Caco-2 (cell line): ENCODE results near the gene ARHGAP25. TPM values are rescaled to one million over a fixed set of nuclear protein-coding genes. Genes with fewer than 3 reads are reported as not detected.

ENCODE experiments used
- BruUV-seq: library from RNA; stranded (reverse); fragments of 400-500 nt; replicated peaks from 2 replicates; lab custom pipeline; 2021; lab: Mats Ljungman, UMichigan
- CTCF ChIA-PET: fragments of 300-600 bp; sonication (Branson Sonifier 250); formaldehyde crosslinking; loops from one replicate; lab custom pipeline; 2022; ENCODE audit warnings: antibody characterized with exemption; lab: Charles Lee
- POLR2A ChIA-PET: fragments of 300-600 bp; sonication (Branson Sonifier 250); formaldehyde crosslinking; loops from one replicate; lab custom pipeline; 2022; ENCODE audit warnings: antibody characterized with exemption; lab: Charles Lee
- DNase-seq, 2 experiments: peaks; one replicate each; pipeline versions ENCODE4 v3.0.0 to v3.0.0-alpha.2; 2020 to 2022
- H3K27me3 ChIP-seq: replicated peaks from 2 replicates; pipeline ENCODE4 v1.6.0; 2011; ENCODE audit warnings: low read length; ENCODE audit not compliant: control insufficient read depth, insufficient read depth
- H3K36me3 ChIP-seq: 2 replicates; pipeline ENCODE4 v1.5.1; 2011; ENCODE audit warnings: low read length; ENCODE audit not compliant: control insufficient read depth, insufficient read depth
- H3K4me1 ChIP-seq: fragments of 250-450 bp; sonication (Bioruptor Pico); 2 replicates; pipeline ENCODE4 v1.5.1; 2020; ENCODE audit warnings: mild to moderate bottlenecking
- H3K4me3 ChIP-seq: 2 replicates; pipeline ENCODE4 v1.5.1; 2011; ENCODE audit warnings: low read depth, mild to moderate bottlenecking, control low read depth, low read length
- H3K9me3 ChIP-seq: fragments of 250-450 bp; sonication (Bioruptor Pico); 2 replicates; pipeline ENCODE4 v1.5.1; 2020; ENCODE audit warnings: mild to moderate bottlenecking, moderate library complexity
- H3K27ac Mint-ChIP-seq: one replicate; pipeline ENCODE4 v1.8.0; 2022; ENCODE audit warnings: mixed read lengths; ENCODE audit not compliant: unreplicated experiment
- H3K27me3 Mint-ChIP-seq: one replicate; pipeline ENCODE4 v1.8.0; 2022; ENCODE audit warnings: mixed read lengths; ENCODE audit not compliant: insufficient read depth, unreplicated experiment
- H3K36me3 Mint-ChIP-seq: one replicate; pipeline ENCODE4 v1.8.0; 2022; ENCODE audit warnings: mild to moderate bottlenecking, mixed read lengths; ENCODE audit not compliant: insufficient read depth, unreplicated experiment
- H3K4me1 Mint-ChIP-seq: one replicate; pipeline ENCODE4 v1.8.0; 2022; ENCODE audit warnings: low read depth, mixed read lengths; ENCODE audit not compliant: unreplicated experiment
- H3K4me3 Mint-ChIP-seq: one replicate; pipeline ENCODE4 v1.8.0; 2022; ENCODE audit warnings: mild to moderate bottlenecking, moderate library complexity, mixed read lengths; ENCODE audit not compliant: unreplicated experiment
- H3K9me3 Mint-ChIP-seq: one replicate; pipeline ENCODE4 v1.8.0; 2022; ENCODE audit warnings: mixed read lengths; ENCODE audit not compliant: unreplicated experiment
- intact Hi-C: fragments of 100-400 bp; cut with micrococcal nuclease; formaldehyde crosslinking; loops from one replicate; pipeline ENCODE4 v1.10.0; 2022; ENCODE audit not compliant: unreplicated experiment
- total RNA-seq: library from RNA; stranded (reverse); gene quantifications from 2 replicates; pipeline ENCODE4 v1.2.3, GENCODE V29; 2022
- TF ChIP-seq, protein P1 (sequence below), 2 experiments: fragments of 200-600 bp in 1 of 2; IDR thresholded peaks; 1 replicate in 1 of 2; 2 replicates in 1 of 2; pipeline versions ENCODE4 v1.5.1 to v1.8.0; 2011 to 2022; ENCODE audit warnings: antibody characterized with exemption in 1 of 2, control low read depth in 1 of 2, inconsistent platforms in 1 of 2, low read depth in 1 of 2, low read length in 1 of 2, mild to moderate bottlenecking in 1 of 2, moderate library complexity in 1 of 2; ENCODE audit not compliant: insufficient read depth in 1 of 2, severe bottlenecking in 1 of 2, unreplicated experiment in 1 of 2

The ARHGAP25 gene
- total RNA-seq, 1 experiment from 2014 or later = 0.48 TPM

DNA sequence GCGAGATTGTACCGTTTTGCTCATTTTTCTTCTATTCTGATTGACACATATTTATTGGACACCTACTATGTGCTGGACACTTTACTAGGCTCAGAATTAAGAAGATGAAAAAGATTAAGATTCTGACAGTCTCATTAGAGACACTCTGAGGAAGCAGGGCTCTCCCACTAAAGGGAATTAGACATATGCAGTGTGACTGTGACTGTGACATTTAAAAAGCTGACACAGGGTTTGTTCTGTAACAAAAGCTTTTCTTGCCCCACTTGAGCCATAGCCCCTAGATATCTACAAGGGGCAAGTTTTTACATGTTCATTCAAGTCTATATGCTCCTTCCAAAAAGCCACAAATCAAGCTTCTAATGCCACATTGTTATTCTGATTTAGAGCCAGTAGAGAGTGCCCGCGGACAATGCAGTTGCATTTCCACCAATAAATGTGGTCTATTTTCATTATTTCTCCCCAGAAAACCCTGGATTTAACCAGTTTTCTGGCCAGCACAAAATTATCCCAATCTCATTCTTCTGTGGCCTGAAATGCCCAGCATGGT lies 9.8 kb downstream of the ARHGAP25 start:
- H3K4me1 ChIP-seq = no peaks in the 10 kb centered on the region
- no peaks in the 10 kb centered on the region for H3K9me3 ChIP-seq
- intact Hi-C loops = no loop called here
- Mint-ChIP-seq H3K9me3 (no peaks in the 10 kb centered on the region), H3K4me3 (no peak overlapping the region), H3K4me1 (no peaks in the 10 kb centered on the region), H3K36me3 (no peaks in the 10 kb centered on the region), H3K27me3 (peaks cover 14% of the 10 kb centered on the region), H3K27ac (no peak overlapping the region)
- DNase-seq = no peak
- TF ChIP-seq, protein P1, sequence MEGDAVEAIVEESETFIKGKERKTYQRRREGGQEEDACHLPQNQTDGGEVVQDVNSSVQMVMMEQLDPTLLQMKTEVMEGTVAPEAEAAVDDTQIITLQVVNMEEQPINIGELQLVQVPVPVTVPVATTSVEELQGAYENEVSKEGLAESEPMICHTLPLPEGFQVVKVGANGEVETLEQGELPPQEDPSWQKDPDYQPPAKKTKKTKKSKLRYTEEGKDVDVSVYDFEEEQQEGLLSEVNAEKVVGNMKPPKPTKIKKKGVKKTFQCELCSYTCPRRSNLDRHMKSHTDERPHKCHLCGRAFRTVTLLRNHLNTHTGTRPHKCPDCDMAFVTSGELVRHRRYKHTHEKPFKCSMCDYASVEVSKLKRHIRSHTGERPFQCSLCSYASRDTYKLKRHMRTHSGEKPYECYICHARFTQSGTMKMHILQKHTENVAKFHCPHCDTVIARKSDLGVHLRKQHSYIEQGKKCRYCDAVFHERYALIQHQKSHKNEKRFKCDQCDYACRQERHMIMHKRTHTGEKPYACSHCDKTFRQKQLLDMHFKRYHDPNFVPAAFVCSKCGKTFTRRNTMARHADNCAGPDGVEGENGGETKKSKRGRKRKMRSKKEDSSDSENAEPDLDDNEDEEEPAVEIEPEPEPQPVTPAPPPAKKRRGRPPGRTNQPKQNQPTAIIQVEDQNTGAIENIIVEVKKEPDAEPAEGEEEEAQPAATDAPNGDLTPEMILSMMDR (IDR thresholded peaks at IDR 0.05; ENCODE audit: insufficient read depth in 1 of 2, low read depth in 1 of 2, low read length in 1 of 2, severe bottlenecking in 1 of 2, unreplicated experiment in 1 of 2) = no peak
- H3K4me3 ChIP-seq = no peak overlapping the region
- no TSS peak for BruUV-seq
- ChIA-PET CTCF (no interaction called here), POLR2A (no interaction called here)
- no peaks in the 10 kb centered on the region for H3K36me3 ChIP-seq
- H3K27me3 ChIP-seq = no peaks in the 10 kb centered on the region; the same call in 1 of the 2 replicates

DNA sequence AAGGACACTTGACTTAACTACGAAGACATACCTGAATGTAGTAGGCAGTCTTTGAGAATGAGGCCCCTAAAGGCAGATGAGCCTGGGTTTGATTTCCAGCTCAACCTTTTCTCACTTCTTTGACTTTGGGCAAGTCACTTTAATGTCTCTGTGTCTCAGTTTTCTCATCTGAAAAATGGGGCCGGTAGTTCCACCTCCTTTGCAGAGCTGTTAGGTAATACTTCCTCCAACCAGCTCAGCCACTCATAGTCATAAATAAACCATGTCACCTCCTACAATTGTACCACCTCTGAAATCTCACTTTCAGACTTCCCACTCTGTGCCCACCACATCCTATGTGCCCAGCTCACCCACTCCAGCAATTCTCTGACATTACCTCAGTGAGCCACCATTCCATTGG lies 10.4 kb downstream of the ARHGAP25 start:
- no TSS peak for BruUV-seq
- CTCF ChIA-PET = interaction anchor here (1.1 kb wide), 1 partner anchor 22 kb away, joined by 3 read pairs; no protein-coding TSS in a partner anchor
- Mint-ChIP-seq H3K27me3 (peaks cover 12% of the 10 kb centered on the region), H3K4me3 (no peak overlapping the region), H3K9me3 (no peaks in the 10 kb centered on the region), H3K27ac (no peak overlapping the region), H3K4me1 (no peaks in the 10 kb centered on the region), H3K36me3 (no peaks in the 10 kb centered on the region)
- Histone ChIP-seq H3K27me3 (no peaks in the 10 kb centered on the region; the same call in 1 of the 2 replicates), H3K4me1 (no peaks in the 10 kb centered on the region), H3K36me3 (no peaks in the 10 kb centered on the region), H3K4me3 (no peak overlapping the region), H3K9me3 (no peaks in the 10 kb centered on the region)
- POLR2A ChIA-PET = no interaction called here
- DNase-seq = no peak
- intact Hi-C loops = no loop called here
- TF ChIP-seq, protein P1 (IDR thresholded peaks at IDR 0.05; ENCODE audit: insufficient read depth in 1 of 2, low read depth in 1 of 2, low read length in 1 of 2, severe bottlenecking in 1 of 2, unreplicated experiment in 1 of 2) = no peak

DNA sequence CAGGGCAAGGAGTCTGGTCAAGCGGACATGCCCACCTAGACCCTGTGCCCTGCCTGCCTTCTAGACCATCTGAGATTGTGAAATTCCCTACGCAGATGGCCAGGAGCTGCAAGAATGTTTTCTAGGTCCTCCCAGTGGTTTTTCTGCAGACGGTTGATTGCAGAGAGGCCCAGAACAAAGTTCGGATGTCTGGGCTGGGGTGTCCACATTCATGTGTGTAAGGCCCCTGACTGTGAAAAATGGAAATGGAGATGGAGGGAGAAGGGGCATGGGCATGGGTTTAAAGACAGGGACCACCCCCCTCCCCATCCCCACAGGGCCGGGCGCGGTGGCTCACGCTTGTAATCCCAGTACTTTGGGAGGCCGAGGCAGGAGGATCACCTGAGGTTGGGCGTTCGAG lies 11.8 kb downstream of the ARHGAP25 start:
- no peaks in the 10 kb centered on the region for H3K4me1 ChIP-seq
- POLR2A ChIA-PET = no interaction called here
- Mint-ChIP-seq H3K4me3 (no peak overlapping the region), H3K4me1 (no peaks in the 10 kb centered on the region), H3K9me3 (no peaks in the 10 kb centered on the region), H3K27me3 (peaks cover 8% of the 10 kb centered on the region), H3K36me3 (no peaks in the 10 kb centered on the region), H3K27ac (no peak overlapping the region)
- TF ChIP-seq, protein P1 (IDR thresholded peaks at IDR 0.05; ENCODE audit: insufficient read depth in 1 of 2, low read depth in 1 of 2, low read length in 1 of 2, severe bottlenecking in 1 of 2, unreplicated experiment in 1 of 2) = no peak
- H3K9me3 ChIP-seq = no peaks in the 10 kb centered on the region
- no peaks in the 10 kb centered on the region for H3K36me3 ChIP-seq
- CTCF ChIA-PET = no interaction called here
- intact Hi-C loops = no loop called here
- H3K4me3 ChIP-seq = no peak overlapping the region
- no TSS peak for BruUV-seq
- no peak for DNase-seq
- no peaks in the 10 kb centered on the region; the same call in 1 of the 2 replicates for H3K27me3 ChIP-seq
